Anterior cingulate cortex (tissue), 58 donors: ENCODE measurements around the gene STRADB.
"Not testable (repeated sequence)": the region's sequence is repeated elsewhere in the genome, so short reads cannot be mapped to it uniquely, and the experiment has no call there.

Experiments used
- DNase-seq, 58 donors: peaks; one replicate each; lab custom pipeline; 2025; lab: John Stamatoyannopoulos, UW

The STRADB gene

GRCh38 chr2:201464547-201464946, 13.0 kb downstream of the STRADB start:
- no peak for DNase-seq

- peak in 27 of 58 donors; percentile 2 to 68 (median 23) for DNase-seq
These were observed 14.0 kb downstream of the STRADB start for GRCh38 chr2:201465524-201465971.

DNA sequence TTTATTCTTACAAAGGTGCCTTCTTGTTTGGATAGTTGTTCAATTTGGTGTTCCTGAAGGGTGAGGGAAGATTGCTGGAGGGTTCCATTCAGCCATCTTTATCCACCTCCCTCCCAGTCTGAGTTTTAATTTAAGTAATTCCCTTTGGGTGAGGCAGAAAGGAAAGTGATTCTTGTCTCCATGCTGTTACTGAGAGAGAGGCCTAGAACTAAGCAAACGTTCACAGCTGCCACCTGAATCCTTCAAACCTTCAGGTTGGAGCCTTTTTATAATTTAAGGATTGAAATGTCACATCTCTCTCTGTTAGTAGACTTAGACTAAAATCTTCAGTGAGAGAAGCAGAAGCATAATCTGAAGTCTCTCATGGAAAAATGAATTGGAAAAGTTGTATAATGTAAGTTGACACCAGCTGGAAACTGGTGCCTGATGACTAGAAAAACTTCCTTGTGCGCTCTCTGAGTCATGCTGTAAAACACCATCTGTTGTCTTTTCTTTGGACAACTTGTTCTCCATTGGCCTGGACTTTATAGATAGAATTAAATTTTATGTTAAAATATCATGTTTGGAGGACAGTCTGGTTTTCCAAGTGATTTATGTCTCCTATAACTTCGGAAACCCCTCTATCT, 14.6 kb downstream of the STRADB start:
- peak in 3 of 58 donors; percentile 4 to 35 (median 13) for DNase-seq

GRCh38 chr2:201467666-201468065, 16.1 kb downstream of the STRADB start:
- DNase-seq, result no peak

GRCh38 chr2:201470821-201471731, 19.5 kb downstream of the STRADB start:
- no peak for DNase-seq

DNA sequence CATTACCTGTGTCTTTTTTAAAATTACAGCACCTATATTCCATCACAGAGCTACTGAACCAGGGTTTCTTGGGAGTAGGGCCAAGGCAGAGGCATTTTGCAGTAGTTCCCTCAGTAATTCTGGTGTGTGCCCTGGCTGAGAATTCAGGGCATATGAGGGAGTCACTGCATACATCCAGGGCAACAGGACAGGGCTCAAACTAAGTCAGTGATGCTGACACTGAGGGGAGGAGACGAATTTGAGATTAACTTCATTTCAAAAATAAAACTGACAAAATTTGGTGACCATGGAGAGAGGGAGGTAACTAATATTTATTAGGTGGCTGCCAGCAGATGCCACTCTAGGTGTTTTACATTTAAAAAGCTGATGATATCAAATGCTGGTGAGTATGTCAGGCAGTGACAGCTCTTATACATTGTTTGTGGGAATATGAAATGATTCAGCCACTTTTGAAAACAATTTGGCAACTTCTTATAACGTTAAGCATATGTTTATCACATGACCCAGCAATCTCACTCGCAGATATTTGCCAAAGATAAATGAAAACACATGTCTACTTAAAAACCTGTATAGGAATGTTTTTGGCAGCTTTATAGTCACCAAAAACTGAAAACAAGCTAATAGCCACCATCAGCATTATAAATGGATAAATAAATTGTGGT, 20.3 kb downstream of the STRADB start:
- DNase-seq, result no peak

- DNase-seq, result no peak
These were observed 20.9 kb downstream of the STRADB start for GRCh38 chr2:201472411-201472810.

DNA sequence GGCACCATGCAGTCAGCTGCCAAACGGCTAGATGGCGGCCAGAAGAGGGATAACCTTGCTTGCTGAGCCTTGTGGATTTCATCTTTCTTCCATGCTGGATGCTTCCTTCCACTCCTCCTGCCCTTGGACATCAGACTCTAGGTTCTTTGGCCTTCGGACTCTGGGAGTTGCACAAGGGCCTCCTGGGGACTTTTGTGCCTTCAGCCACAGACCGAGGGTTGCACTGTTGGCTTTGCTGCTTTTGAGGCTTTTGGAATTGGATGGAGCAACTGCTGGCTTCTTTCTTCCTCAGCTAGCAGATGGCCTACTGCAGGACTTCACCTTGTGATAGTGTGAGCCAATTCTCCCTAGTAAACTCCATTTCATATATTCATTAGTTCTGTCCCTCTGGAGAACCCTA, 31.0 kb downstream of the STRADB start:
- no peak for DNase-seq

GRCh38 chr2:201483342-201483741, 31.8 kb downstream of the STRADB start:
- no peak for DNase-seq

- DNase-seq, result not testable (repeated sequence)
These were observed 32.2 kb downstream of the STRADB start for GRCh38 chr2:201483758-201484157.

DNA sequence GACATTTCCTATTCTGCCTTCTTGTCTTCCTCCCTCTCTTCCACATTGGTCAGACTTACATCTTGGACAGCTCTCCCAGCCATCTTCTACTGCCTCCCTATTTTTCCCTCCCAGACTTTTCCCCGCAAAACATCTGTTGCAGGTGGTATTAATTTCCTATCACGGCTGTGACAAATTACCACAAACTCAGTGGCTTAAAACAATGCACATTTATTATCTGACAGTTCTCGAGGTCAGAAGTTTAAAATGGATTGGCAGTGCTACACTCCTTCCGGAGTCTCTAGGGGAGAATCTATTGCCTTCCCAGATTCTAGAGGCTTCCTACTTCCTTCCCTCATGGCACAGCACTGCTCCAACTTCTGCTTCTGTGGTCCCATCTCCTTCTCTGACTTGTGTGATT, 33.3 kb downstream of the STRADB start:
- DNase-seq, result no peak

- no peak for DNase-seq
These were observed 38.8 kb downstream of the STRADB start for GRCh38 chr2:201490291-201490690.

GRCh38 chr2:201496785-201497184, 45.2 kb downstream of the STRADB start:
- DNase-seq, result no peak

- no peak for DNase-seq
These were observed 49.0 kb downstream of the STRADB start for GRCh38 chr2:201500534-201500933.

DNA sequence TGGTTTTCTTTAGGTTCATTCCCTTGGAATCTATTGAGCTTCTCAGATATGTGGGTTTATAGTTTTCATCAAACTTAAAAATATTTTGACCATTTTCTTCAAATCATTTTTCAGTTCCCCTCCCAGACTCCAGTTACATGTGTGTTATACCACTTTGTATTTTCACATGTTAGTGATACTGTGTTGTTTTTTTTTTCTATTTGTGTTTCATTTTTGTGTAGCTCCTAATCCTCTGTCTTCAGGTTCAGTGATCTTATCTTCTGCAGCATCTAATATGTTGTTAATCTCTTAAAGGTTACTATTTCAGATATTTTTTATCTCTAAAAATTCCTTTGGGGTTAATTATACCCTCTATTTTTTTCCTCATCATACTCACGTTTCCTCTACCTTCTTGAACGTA, 51.2 kb downstream of the STRADB start:
- no peak for DNase-seq

DNA sequence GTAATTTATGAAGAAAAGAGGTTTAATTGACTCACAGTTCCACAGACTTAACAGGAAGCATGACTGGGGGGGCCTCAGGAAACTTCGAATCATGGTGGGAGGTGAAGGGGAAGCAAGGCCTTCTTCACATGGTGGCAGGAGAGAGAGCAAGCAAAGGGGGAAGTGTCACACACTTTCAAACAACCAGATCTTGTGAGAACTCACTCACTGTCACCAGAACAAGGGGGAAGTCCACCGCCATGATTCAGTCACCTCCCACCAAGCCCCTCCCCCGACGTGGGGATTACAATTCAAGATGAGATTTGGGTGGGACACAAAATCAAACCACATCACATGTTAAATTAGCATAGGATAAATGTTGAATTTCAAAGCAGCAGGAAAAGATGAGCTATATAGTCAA, 56.2 kb downstream of the STRADB start:
- no peak for DNase-seq

GRCh38 chr2:201513271-201513670, 61.7 kb downstream of the STRADB start:
- no peak for DNase-seq

DNA sequence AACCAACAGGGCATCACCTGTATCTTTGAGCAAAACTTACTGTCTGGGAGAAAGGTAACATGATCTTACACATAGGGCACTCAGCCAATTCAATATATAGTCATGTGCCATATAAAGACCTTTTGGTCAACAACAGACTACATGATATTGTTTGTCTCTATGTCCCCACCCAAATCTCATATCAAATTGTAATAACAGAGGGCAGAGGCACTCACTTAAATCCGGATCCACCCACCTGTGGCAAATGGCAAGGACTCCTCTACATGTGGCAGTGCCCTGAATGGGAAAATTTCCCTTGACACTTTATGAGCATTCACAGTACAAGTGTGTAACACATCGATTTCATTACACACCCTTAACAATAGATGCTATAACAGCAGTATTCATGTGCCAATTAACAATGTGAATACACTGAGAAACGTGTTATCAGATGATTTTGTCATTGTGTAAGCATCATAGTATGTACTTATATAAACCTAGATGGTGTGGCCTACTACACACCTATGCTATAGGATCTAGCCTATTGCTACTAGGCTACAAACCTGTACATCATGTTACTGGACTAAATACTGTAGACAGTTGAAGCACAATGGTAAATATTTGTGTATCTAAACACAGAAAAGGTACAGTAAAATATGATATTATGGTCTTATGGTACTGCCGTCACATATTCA, 64.2 kb downstream of the STRADB start:
- DNase-seq, result no peak

DNA sequence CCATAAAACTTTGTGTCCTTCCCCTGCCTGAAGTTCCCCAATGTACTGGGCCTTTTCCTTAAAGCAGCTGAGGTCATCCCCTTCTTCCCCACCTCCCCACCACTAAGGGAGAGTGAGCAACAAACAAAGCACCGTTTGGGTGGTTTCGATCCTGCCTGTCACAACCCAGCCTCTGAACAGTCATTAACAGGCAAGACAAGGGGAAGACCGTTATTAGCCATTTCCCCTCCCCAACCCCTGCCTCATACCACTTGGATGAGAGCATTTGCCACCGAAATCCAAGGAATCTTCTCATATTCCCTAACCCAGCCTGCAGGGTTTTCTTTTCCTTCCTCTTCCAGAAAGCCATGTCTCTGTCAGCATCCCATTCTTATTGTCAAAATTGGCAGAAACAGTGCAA, 65.6 kb downstream of the STRADB start:
- DNase-seq, result no peak

GRCh38 chr2:201520201-201520600, 68.7 kb downstream of the STRADB start:
- no peak for DNase-seq

DNA sequence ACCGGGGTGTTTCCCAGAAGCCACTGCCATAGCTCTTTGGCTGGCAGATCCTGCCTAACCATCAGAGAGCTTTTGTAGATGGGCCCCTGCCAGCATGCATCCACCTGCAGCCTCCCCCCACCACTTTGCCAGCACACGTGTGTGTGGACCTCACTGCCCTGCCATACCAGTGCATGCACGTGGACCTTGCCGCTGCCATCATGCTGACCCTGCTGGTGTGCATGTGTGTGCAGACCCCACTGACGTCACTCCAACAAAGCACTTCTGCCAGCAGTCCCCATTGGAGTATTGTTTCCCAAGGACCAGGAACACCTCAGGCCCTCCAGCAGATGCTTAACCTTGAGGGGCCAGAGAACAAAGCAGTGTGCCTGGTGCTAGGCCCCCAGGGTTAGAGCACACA, 71.4 kb downstream of the STRADB start:
- DNase-seq, result no peak
